GM18507 (cell line): ENCODE data around the gene OTX2.

ENCODE experiments used
- DNase-seq: peaks from one replicate; pipeline ENCODE4 v3.0.0; 2011; ENCODE audit warnings: low read depth; ENCODE audit not compliant: insufficient read length; ENCODE audit errors: extremely low spot score
- FAIRE-seq: peaks from 2 replicates; lab custom pipeline; 2011; peaks lifted over from hg19 to GRCh38; lab: Jason Lieb, UNC

Gene OTX2

GRCh38 chr14:56797569-56798446, 12.5 kb downstream of the OTX2 start:
- no peak for FAIRE-seq
- DNase-seq = no peak

- DNase-seq (no peak), FAIRE-seq (no peak)
Measured at GRCh38 chr14:56797003-56797568, 13.2 kb downstream of the OTX2 start.

- DNase-seq = no peak
- FAIRE-seq = no peak
Measured at GRCh38 chr14:56796259-56796658, 14.0 kb downstream of the OTX2 start.

- DNase-seq = no peak
- FAIRE-seq = no peak
Measured at GRCh38 chr14:56795284-56795622, 15.0 kb downstream of the OTX2 start.

- FAIRE-seq = no peak
- DNase-seq = no peak
Measured at GRCh38 chr14:56794557-56795283, 15.6 kb downstream of the OTX2 start.

GRCh38 chr14:56794088-56794556, 16.2 kb downstream of the OTX2 start:
- no peak for DNase-seq
- FAIRE-seq = no peak

GRCh38 chr14:56789955-56790354, 20.3 kb downstream of the OTX2 start:
- DNase-seq (no peak), FAIRE-seq (no peak)

- DNase-seq = no peak
- no peak for FAIRE-seq
Measured at GRCh38 chr14:56787530-56787929, 22.7 kb downstream of the OTX2 start.

GRCh38 chr14:56782711-56783110, 27.6 kb downstream of the OTX2 start:
- no peak for FAIRE-seq

GRCh38 chr14:56774503-56774902, 35.8 kb downstream of the OTX2 start:
- FAIRE-seq (no peak), DNase-seq (no peak)

More at GRCh38 chr14:56782711-56783110, 27.6 kb downstream of the OTX2 start:
- no peak for DNase-seq

GRCh38 chr14:56770512-56770911, 39.8 kb downstream of the OTX2 start:
- DNase-seq (no peak), FAIRE-seq (no peak)

GRCh38 chr14:56760164-56760914, 49.9 kb downstream of the OTX2 start:
- FAIRE-seq = no peak
- no peak for DNase-seq

GRCh38 chr14:56759633-56760032, 50.6 kb downstream of the OTX2 start:
- FAIRE-seq (no peak), DNase-seq (no peak)

GRCh38 chr14:56759094-56759493, 51.2 kb downstream of the OTX2 start:
- FAIRE-seq = no peak

GRCh38 chr14:56754921-56755320, 55.4 kb downstream of the OTX2 start:
- DNase-seq (no peak), FAIRE-seq (no peak)

More at GRCh38 chr14:56759094-56759493, 51.2 kb downstream of the OTX2 start:
- no peak for DNase-seq

GRCh38 chr14:56753396-56753795, 56.9 kb downstream of the OTX2 start:
- FAIRE-seq (no peak), DNase-seq (no peak)

- no peak for FAIRE-seq
Measured at GRCh38 chr14:56752428-56752827, 57.9 kb downstream of the OTX2 start.

GRCh38 chr14:56751471-56751870, 58.8 kb downstream of the OTX2 start:
- no peak for FAIRE-seq
- no peak for DNase-seq

More at GRCh38 chr14:56752428-56752827, 57.9 kb downstream of the OTX2 start:
- DNase-seq = no peak
